IPS DF 4.7 (cell line): ENCODE measurements around the gene AATK.
"Not testable (repeated sequence)": the region's sequence is repeated elsewhere in the genome, so short reads cannot be mapped to it uniquely, and the experiment has no call there.

Source experiments
- DNase-seq: peaks from one replicate; pipeline ENCODE4 v3.0.0-alpha.2; 2013; ENCODE audit warnings: low spot score; ENCODE audit errors: extremely low read depth

AATK gene

GRCh38 chr17:81095383-81095762 lies 70.6 kb downstream of the AATK start:
- no peak for DNase-seq

- DNase-seq = no peak
These were observed 71.3 kb downstream of the AATK start for GRCh38 chr17:81094509-81095382.

- DNase-seq = no peak
These were observed 72.2 kb downstream of the AATK start for GRCh38 chr17:81093619-81094508.

- DNase-seq = no peak
These were observed 73.4 kb downstream of the AATK start for GRCh38 chr17:81092518-81093095.

- DNase-seq = no peak
These were observed 74.1 kb downstream of the AATK start for GRCh38 chr17:81091774-81092517.

- no peak for DNase-seq
These were observed 74.9 kb downstream of the AATK start for GRCh38 chr17:81091154-81091553.

GRCh38 chr17:81090361-81091136 lies 75.5 kb downstream of the AATK start:
- DNase-seq = no peak

GRCh38 chr17:81086789-81087551 lies 79.1 kb downstream of the AATK start:
- DNase-seq = no peak

- no peak for DNase-seq
These were observed 80.6 kb downstream of the AATK start for GRCh38 chr17:81085420-81085911.

- no peak for DNase-seq
These were observed 81.2 kb downstream of the AATK start for GRCh38 chr17:81084680-81085419.

GRCh38 chr17:81083125-81083765 lies 82.8 kb downstream of the AATK start:
- DNase-seq = no peak

GRCh38 chr17:81082177-81083073 lies 83.6 kb downstream of the AATK start:
- no peak for DNase-seq

GRCh38 chr17:81081222-81082176 lies 84.5 kb downstream of the AATK start:
- no peak for DNase-seq

- DNase-seq = no peak
These were observed 86.0 kb downstream of the AATK start for GRCh38 chr17:81080019-81080418.

GRCh38 chr17:81078026-81078913 lies 87.8 kb downstream of the AATK start:
- not testable (repeated sequence) for DNase-seq
